Esophagus squamous epithelium (tissue), 5 donors: ENCODE data around the gene SLX9. TPM values are rescaled to one million over a fixed set of nuclear protein-coding genes. Genes with fewer than 3 reads are reported as not detected.

Experiments used
- DNase-seq: peaks from one replicate; lab custom pipeline; 2025; lab: John Stamatoyannopoulos, UW
- H3K27ac ChIP-seq, 4 donors: fragments of 200-600 bp; sonication (generic); one replicate each; pipeline ENCODE4 v1.5.1; 2016 to 2019; ENCODE audit warnings: mild to moderate bottlenecking in 1 of 4
- H3K27me3 ChIP-seq, 4 donors: fragments of 200-600 bp; sonication (generic); 1 replicate in 3 of 4; 2 replicates in 1 of 4; pipeline versions ENCODE4 v1.5.1 to v1.6.0; 2017 to 2021; ENCODE audit warnings: antibody characterized with exemption in 1 of 4
- H3K36me3 ChIP-seq, 3 donors: fragments of 200-600 bp; sonication (generic); one replicate each; pipeline ENCODE4 v1.5.1; 2016 to 2019
- H3K4me1 ChIP-seq, 3 donors: fragments of 200-600 bp; sonication (generic); one replicate each; pipeline ENCODE4 v1.5.1; 2017 to 2019
- H3K4me3 ChIP-seq, 4 donors: fragments of 200-600 bp; sonication (generic); 1 replicate in 3 of 4; 2 replicates in 1 of 4; pipeline ENCODE4 v1.5.1; 2016 to 2019; ENCODE audit warnings: mild to moderate bottlenecking in 2 of 4, moderate library complexity in 1 of 4
- H3K9me3 ChIP-seq, 3 donors: fragments of 200-600 bp; sonication (generic); one replicate each; pipeline ENCODE4 v1.5.1; 2016 to 2019
- CTCF ChIP-seq, 6 experiments: fragments of 450-650 bp in 4 of 6; fragments of 200-600 bp in 2 of 6; sonication (generic) in 2 of 6; IDR thresholded peaks; one replicate each; pipeline ENCODE4 v1.5.1; 2016 to 2019; ENCODE audit warnings: antibody characterized with exemption in 6 of 6, mild to moderate bottlenecking in 4 of 6, moderate library complexity in 4 of 6
- POLR2A ChIP-seq, 4 donors: fragments of 450-650 bp; IDR thresholded peaks; one replicate each; pipeline ENCODE4 v1.6.1; 2017; ENCODE audit warnings: antibody characterized with exemption in 4 of 4, mild to moderate bottlenecking in 4 of 4, moderate library complexity in 3 of 4
- WGBS, 2 donors: methylation state at CpG; one replicate each; pipeline ENCODE4 v1.1.5; 2018; 5-methylcytosine and 5-hydroxymethylcytosine counted together
- intact Hi-C: fragments of 100-400 bp; cut with DNase I; formaldehyde crosslinking; loops from one replicate; pipeline ENCODE4 v1.15.0; 2022
- total RNA-seq, 4 donors: library from RNA; depleted of rRNA; stranded (reverse); fragments of >200 nt; gene quantifications; one replicate each; pipeline ENCODE4 v1.1.0, GENCODE V29; 2016
- donor health status: DM: yes; HTN: yes; CAD: no.

SLX9 gene
- total RNA-seq, 4 donors from 2014 or later, result 10.2 to 16.1 (median 11.1) TPM

GRCh38 chr21:44904141-44904923 lies 35.5 kb upstream of the SLX9 start:
- Histone ChIP-seq H3K9me3 (no peaks in the 10 kb centered on the region), H3K4me3 (no peak overlapping the region), H3K36me3 (peaks cover 0 to 12% (median 0%) of the 10 kb centered on the region in 3 donors), H3K4me1 (peaks cover 6 to 29% (median 14%) of the 10 kb centered on the region in 3 donors), H3K27ac (no peak overlapping the region), H3K27me3 (peaks cover 0 to 54% (median 0%) of the 10 kb centered on the region in 4 donors)
- intact Hi-C loops, result no loop called here
- no peak for TF ChIP-seq CTCF (IDR thresholded peaks at IDR 0.05)
- no peak for TF ChIP-seq POLR2A (IDR thresholded peaks at IDR 0.05)
- 88 to 94% methylated on average over 12 to 13 of the region's 14 CpGs for WGBS, 2 donors
- no peak for DNase-seq

- H3K36me3 ChIP-seq, result peaks cover 0 to 12% (median 0%) of the 10 kb centered on the region in 3 donors
- TF ChIP-seq POLR2A (IDR thresholded peaks at IDR 0.05) (no peak), CTCF (IDR thresholded peaks at IDR 0.05) (no peak)
- H3K27ac ChIP-seq, result no peak overlapping the region
- WGBS, 2 donors, result 71 to 84% methylated on average over 1 to 11 of the region's 22 CpGs
- no peak for DNase-seq
- intact Hi-C loops, result no loop called here
- no peaks in the 10 kb centered on the region for H3K9me3 ChIP-seq
- peaks cover 0 to 46% (median 0%) of the 10 kb centered on the region in 4 donors for H3K27me3 ChIP-seq
- H3K4me3 ChIP-seq, result no peak overlapping the region
- H3K4me1 ChIP-seq, result peaks cover 6 to 31% (median 14%) of the 10 kb centered on the region in 3 donors
Observed at GRCh38 chr21:44905016-44905727, 34.7 kb upstream of the SLX9 start.

DNA sequence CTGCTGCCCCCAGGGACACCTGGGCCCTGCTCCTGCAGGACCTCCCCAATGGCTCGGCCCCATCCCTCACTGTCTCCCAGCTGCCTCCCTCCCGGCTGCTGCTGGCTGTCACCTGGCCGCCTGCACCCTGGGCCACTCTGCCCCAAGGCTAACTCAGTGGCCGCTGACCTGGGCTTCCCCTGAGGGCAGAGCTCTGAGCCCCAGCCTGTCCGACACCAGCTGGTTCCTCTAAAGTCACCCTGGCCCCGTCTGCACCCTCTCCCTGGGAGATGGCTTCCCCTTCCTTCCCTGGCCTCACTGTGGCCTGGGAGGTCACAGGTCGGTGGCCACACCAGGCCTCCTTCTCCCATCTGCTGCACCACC lies 34.1 kb upstream of the SLX9 start:
- DNase-seq, result no peak
- H3K36me3 ChIP-seq, result peaks cover 0 to 12% (median 0%) of the 10 kb centered on the region in 3 donors
- H3K9me3 ChIP-seq, result no peaks in the 10 kb centered on the region
- H3K4me3 ChIP-seq, result no peak overlapping the region
- peaks cover 0 to 41% (median 0%) of the 10 kb centered on the region in 4 donors for H3K27me3 ChIP-seq
- no peak overlapping the region for H3K27ac ChIP-seq
- TF ChIP-seq CTCF (IDR thresholded peaks at IDR 0.05) (no peak), POLR2A (IDR thresholded peaks at IDR 0.05) (no peak)
- 77 to 78% methylated on average over 3 to 6 of the region's 7 CpGs for WGBS, 2 donors
- H3K4me1 ChIP-seq, result peaks cover 7 to 37% (median 18%) of the 10 kb centered on the region in 3 donors
- intact Hi-C loops, result no loop called here

DNA sequence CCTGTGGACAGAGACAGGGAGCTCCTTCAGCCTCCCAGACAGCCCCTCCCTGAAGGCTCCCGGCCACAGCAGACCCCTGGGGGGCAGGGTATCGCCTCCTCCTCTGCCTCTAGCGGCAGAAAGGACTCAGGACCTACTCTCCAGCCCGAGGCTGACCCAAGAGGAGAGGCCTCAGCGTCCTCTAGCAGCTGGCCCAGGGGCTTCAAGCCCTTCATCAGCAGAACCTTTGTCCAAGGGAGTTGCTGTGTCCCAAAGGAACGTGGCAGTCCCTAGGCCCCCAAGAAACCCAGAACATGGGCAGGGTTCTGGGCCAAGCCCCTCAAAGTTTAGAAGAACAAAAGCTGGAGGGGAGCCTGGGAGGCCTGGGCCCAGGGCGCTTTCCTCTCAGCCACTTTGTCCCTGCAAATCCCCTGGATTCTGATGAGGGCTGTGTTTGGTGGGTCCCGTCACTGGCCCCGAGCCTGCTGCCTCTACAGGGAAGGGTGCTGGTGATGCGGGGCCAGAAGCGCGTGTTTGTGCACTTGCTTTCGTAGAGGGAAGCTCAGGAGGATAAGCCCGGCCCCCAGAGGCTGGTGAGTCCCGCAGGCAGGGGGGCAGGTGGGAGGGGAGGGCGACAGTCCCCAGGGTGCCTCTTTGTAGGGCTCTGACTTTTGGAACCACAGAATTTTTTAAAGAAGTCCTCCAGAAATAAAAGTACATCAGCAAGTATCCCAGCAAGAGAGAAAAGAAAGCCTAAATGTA lies 32.4 kb upstream of the SLX9 start:
- no peak for DNase-seq
- H3K27ac ChIP-seq, result peak overlapping the region in 3 of 4 donors; percentile 1 to 63 (median 47)
- TF ChIP-seq CTCF (IDR thresholded peaks at IDR 0.05), result no peak
- no peak for TF ChIP-seq POLR2A (IDR thresholded peaks at IDR 0.05)
- H3K27me3 ChIP-seq, result peaks cover 0 to 32% (median 0%) of the 10 kb centered on the region in 4 donors
- H3K4me1 ChIP-seq, result peaks cover 22 to 44% (median 31%) of the 10 kb centered on the region in 3 donors
- peak overlapping the region in 1 of 4 donors; percentile 46 for H3K4me3 ChIP-seq
- no peaks in the 10 kb centered on the region for H3K9me3 ChIP-seq
- intact Hi-C loops, result no loop called here
- no peaks in the 10 kb centered on the region for H3K36me3 ChIP-seq
- WGBS, 2 donors, result 100% methylated on average over 1 of the region's 16 CpGs; no CpG with 5 or more reads in 1 of the 2 donors
